Measurements from ENCODE around the gene KCNH8. TPM values are rescaled to one million over a fixed set of nuclear protein-coding genes. Genes with fewer than 3 reads are reported as not detected.

Gene KCNH8
- total RNA-seq, 1 experiment from 2014 or later, result not detected

DNA sequence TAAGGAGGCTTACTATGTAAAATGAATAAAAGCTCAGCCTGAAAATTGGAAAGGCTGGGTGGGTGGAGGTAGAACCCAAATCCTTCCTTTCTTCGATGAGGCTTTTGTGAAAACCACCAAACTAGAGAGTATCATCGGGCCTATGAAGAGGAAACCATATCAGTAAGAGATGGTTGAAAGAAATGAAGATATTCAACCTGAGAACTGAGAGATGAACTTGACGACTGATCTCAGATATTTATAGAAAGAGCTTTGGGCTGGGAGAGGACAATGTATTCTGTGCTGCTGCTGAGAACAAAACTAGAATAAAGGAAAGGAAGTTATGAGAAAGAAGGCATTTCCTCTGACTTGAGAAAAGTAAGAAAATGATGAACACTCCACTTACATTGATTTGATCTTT lies 236.6 kb downstream of the KCNH8 start:
- H3K4me3 ChIP-seq (ENCODE audit: low read depth in 2 of 2, low read length in 2 of 2), result no peak overlapping the region
- DNase-seq (ENCODE audit: low read depth, low spot score), result no peak
- no peaks in the 10 kb centered on the region for H3K9me3 ChIP-seq (ENCODE audit: control insufficient read depth, insufficient read depth, low read depth, low read length)
- ChIA-PET POLR2A (no interaction called here), CTCF (no interaction called here)
- H3K4me1 ChIP-seq (ENCODE audit: control insufficient read depth, insufficient read depth, low read length), result no peaks in the 10 kb centered on the region
- TF ChIP-seq, protein P1, sequence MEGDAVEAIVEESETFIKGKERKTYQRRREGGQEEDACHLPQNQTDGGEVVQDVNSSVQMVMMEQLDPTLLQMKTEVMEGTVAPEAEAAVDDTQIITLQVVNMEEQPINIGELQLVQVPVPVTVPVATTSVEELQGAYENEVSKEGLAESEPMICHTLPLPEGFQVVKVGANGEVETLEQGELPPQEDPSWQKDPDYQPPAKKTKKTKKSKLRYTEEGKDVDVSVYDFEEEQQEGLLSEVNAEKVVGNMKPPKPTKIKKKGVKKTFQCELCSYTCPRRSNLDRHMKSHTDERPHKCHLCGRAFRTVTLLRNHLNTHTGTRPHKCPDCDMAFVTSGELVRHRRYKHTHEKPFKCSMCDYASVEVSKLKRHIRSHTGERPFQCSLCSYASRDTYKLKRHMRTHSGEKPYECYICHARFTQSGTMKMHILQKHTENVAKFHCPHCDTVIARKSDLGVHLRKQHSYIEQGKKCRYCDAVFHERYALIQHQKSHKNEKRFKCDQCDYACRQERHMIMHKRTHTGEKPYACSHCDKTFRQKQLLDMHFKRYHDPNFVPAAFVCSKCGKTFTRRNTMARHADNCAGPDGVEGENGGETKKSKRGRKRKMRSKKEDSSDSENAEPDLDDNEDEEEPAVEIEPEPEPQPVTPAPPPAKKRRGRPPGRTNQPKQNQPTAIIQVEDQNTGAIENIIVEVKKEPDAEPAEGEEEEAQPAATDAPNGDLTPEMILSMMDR (IDR thresholded peaks at IDR 0.05), result no peak
- no peaks in the 10 kb centered on the region for H3K36me3 ChIP-seq (ENCODE audit: control insufficient read depth, insufficient read depth, low read length)
- in situ Hi-C loops (cut with HindIII; ENCODE audit: low pct_unique_long_range_greater_than_20kb, low sequenced_read_pairs), result no loop called here
- BruUV-seq (replicated peaks), result no TSS peak
- H3K27me3 ChIP-seq (ENCODE audit: control insufficient read depth, insufficient read depth, low read length), result no peaks in the 10 kb centered on the region
- ATAC-seq, result no peak
- no peak overlapping the region for H3K27ac ChIP-seq (ENCODE audit: low read length)
- intact Hi-C loops (cut with micrococcal nuclease; ENCODE audit: unreplicated experiment), result no loop called here

DNA sequence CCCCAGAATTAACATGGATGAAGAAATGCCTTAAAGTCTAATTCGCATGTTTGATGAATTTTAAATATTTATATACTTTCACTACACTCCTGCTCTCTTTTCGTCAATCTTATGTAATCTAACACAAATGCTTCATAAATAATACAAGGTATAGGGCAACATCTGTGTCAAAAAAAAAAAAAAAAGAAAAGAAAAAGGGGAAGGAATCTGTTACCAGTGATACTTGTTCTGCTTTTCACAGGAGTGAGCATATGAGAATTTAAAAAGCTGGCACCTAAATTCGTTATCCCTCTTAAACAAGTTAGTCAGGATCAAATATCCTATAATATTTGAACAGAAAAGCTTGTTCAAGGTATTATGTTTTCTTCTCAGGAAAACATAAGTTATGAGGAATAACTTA lies 243.8 kb downstream of the KCNH8 start:
- CTCF ChIA-PET, result no interaction called here
- POLR2A ChIA-PET, result no interaction called here
- in situ Hi-C loops (cut with HindIII; ENCODE audit: low pct_unique_long_range_greater_than_20kb, low sequenced_read_pairs), result no loop called here

More for the DNA sequence above, 243.8 kb downstream of the KCNH8 start:
- Histone ChIP-seq H3K4me3 (ENCODE audit: low read depth in 2 of 2, low read length in 2 of 2) (no peak overlapping the region), H3K9me3 (ENCODE audit: control insufficient read depth, insufficient read depth, low read depth, low read length) (no peaks in the 10 kb centered on the region), H3K4me1 (ENCODE audit: control insufficient read depth, insufficient read depth, low read length) (no peaks in the 10 kb centered on the region), H3K36me3 (ENCODE audit: control insufficient read depth, insufficient read depth, low read length) (no peaks in the 10 kb centered on the region), H3K27me3 (ENCODE audit: control insufficient read depth, insufficient read depth, low read length) (no peaks in the 10 kb centered on the region), H3K27ac (ENCODE audit: low read length) (no peak overlapping the region)
- TF ChIP-seq, protein P1 (IDR thresholded peaks at IDR 0.05), result no peak
- TF ChIP-seq, protein P2, sequence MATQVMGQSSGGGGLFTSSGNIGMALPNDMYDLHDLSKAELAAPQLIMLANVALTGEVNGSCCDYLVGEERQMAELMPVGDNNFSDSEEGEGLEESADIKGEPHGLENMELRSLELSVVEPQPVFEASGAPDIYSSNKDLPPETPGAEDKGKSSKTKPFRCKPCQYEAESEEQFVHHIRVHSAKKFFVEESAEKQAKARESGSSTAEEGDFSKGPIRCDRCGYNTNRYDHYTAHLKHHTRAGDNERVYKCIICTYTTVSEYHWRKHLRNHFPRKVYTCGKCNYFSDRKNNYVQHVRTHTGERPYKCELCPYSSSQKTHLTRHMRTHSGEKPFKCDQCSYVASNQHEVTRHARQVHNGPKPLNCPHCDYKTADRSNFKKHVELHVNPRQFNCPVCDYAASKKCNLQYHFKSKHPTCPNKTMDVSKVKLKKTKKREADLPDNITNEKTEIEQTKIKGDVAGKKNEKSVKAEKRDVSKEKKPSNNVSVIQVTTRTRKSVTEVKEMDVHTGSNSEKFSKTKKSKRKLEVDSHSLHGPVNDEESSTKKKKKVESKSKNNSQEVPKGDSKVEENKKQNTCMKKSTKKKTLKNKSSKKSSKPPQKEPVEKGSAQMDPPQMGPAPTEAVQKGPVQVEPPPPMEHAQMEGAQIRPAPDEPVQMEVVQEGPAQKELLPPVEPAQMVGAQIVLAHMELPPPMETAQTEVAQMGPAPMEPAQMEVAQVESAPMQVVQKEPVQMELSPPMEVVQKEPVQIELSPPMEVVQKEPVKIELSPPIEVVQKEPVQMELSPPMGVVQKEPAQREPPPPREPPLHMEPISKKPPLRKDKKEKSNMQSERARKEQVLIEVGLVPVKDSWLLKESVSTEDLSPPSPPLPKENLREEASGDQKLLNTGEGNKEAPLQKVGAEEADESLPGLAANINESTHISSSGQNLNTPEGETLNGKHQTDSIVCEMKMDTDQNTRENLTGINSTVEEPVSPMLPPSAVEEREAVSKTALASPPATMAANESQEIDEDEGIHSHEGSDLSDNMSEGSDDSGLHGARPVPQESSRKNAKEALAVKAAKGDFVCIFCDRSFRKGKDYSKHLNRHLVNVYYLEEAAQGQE (IDR thresholded peaks at IDR 0.05; ENCODE audit: insufficient read depth in 1 of 2, low read depth in 2 of 2, low read length in 1 of 2), result no peak
- TF ChIP-seq POLR2AphosphoS5 (IDR thresholded peaks at IDR 0.05; ENCODE audit: low read depth, low read length), result no peak
- no TSS peak for BruUV-seq (replicated peaks)
- DNase-seq (ENCODE audit: low read depth, low spot score) (no peak), ATAC-seq (no peak)
- intact Hi-C loops (cut with micrococcal nuclease; ENCODE audit: unreplicated experiment), result no loop called here

Measured in Panc1 (cell line).